GM10248 (cell line): Measurements from ENCODE around the gene MRPL4.

ENCODE experiments used
- CTCF ChIA-PET: fragments of 300-600 bp; sonication (Branson Sonifier 250); formaldehyde crosslinking; extraction: SDS; loops from one replicate; lab custom pipeline; 2021; ENCODE audit warnings: antibody characterized with exemption; lab: Yijun Ruan, JAX
- POLR2A ChIA-PET: fragments of 350-650 bp; sonication (Branson Sonifier 250); formaldehyde crosslinking; extraction: SDS; loops from one replicate; lab custom pipeline; 2020; ENCODE audit warnings: antibody characterized with exemption; lab: Yijun Ruan, JAX
- DNase-seq: peaks from one replicate; pipeline ENCODE4 v3.0.0; 2012; ENCODE audit errors: extremely low spot score
- CTCF ChIP-seq: IDR thresholded peaks from 2 replicates; pipeline ENCODE4 v1.5.1; 2012; ENCODE audit warnings: mild to moderate bottlenecking, low read depth; ENCODE audit errors: extremely low read depth, missing control alignments, control extremely low read depth

MRPL4 gene

GRCh38 chr19:10306327-10306726 is 54.3 kb downstream of the MRPL4 start:
- POLR2A ChIA-PET = no interaction called here
- DNase-seq = no peak
- no peak for TF ChIP-seq CTCF
- CTCF ChIA-PET = interaction anchor here (0.9 to 1.9 kb wide), 5 partner anchors 10 to 52 kb away, joined by 3 to 5 read pairs (median 3); no protein-coding TSS in a partner anchor

- ChIA-PET CTCF (interaction anchor here (1.5 kb wide), 1 partner anchor 50 kb away, joined by 7 read pairs; no protein-coding TSS in a partner anchor), POLR2A (no interaction called here)
- DNase-seq = no peak
- no peak for TF ChIP-seq CTCF
These were observed 57.4 kb downstream of the MRPL4 start, which contains the start of gene ZGLP1 for GRCh38 chr19:10309423-10309822. Gene ZGLP1, minus strand, starts transcription at chr19:10309815.
